ENCODE measurements around the gene LRMDA.

- no peak for TF ChIP-seq RBBP5 (IDR thresholded peaks at IDR 0.05; ENCODE audit: borderline replicate concordance, low read depth, low read length)
- TF ChIP-seq CTCF (IDR thresholded peaks at IDR 0.05; ENCODE audit: control extremely low read depth in 1 of 3, insufficient read depth in 1 of 3, low read depth in 1 of 3, low read length in 3 of 3): no peak
- no peak for TF ChIP-seq EZH2 (IDR thresholded peaks at IDR 0.05; ENCODE audit: low read depth, low read length, severe bottlenecking)
- TF ChIP-seq FOSL1 (IDR thresholded peaks at IDR 0.05; ENCODE audit: insufficient read depth, low read depth, low read length): no peak
- no peak for TF ChIP-seq ATF3 (IDR thresholded peaks at IDR 0.05; ENCODE audit: insufficient read depth, low read depth, low read length)
- no peak for TF ChIP-seq POLR2A (IDR thresholded peaks at IDR 0.05; ENCODE audit: control extremely low read depth in 1 of 2, low read depth in 2 of 2, low read length in 2 of 2)
- no peak for TF ChIP-seq BRCA1 (IDR thresholded peaks at IDR 0.05; ENCODE audit: low read depth, low read length)
- TF ChIP-seq RFX5 (IDR thresholded peaks at IDR 0.05; ENCODE audit: borderline replicate concordance, low read depth, low read length): no peak
These were observed 110.7 kb downstream of the LRMDA start for GRCh38 chr10:75542084-75542483.
